SK-N-SH (cell line): ENCODE measurements around the gene SPAG6. TPM values are rescaled to one million over a fixed set of nuclear protein-coding genes. Genes with fewer than 3 reads are reported as not detected.
A peak's percentile ranks its signal among the peaks of the same experiment; 100 is the strongest.

ENCODE experiments used
- CTCF ChIA-PET: fragments of 300-600, 350-600 bp; formaldehyde crosslinking; extraction: SDS; loops from one replicate; lab custom pipeline; 2021; lab: Yijun Ruan, JAX
- POLR2A ChIA-PET: fragments of 350-600 bp; sonication (Branson Sonifier 250); formaldehyde crosslinking; extraction: SDS; loops from one replicate; lab custom pipeline; 2020; ENCODE audit warnings: antibody characterized with exemption, inconsistent platforms; lab: Yijun Ruan, JAX
- DNase-seq: peaks from one replicate; pipeline ENCODE4 v3.0.0; 2012
- H2AFZ ChIP-seq: fragments of 200-600 bp; sonication (generic); 2 replicates; pipeline ENCODE4 v1.8.1; 2016; ENCODE audit warnings: antibody characterized with exemption, mild to moderate bottlenecking, low read depth
- H3F3A ChIP-seq: fragments of 200-600 bp; sonication (generic); replicated peaks from 2 replicates; pipeline ENCODE3; 2016; ENCODE audit warnings: antibody characterized with exemption, mild to moderate bottlenecking; ENCODE audit not compliant: insufficient read depth
- H3K27ac ChIP-seq, 2 experiments: fragments of 200-500 bp in 1 of 2; fragments of 200-600 bp in 1 of 2; sonication (Bioruptor generic) in 1 of 2; sonication (generic), shearing (Covaris generic) in 1 of 2; 2 replicates each; pipeline versions ENCODE4 v1.5.1 to v1.6.1; 2014 to 2016; ENCODE audit warnings: low read depth in 2 of 2, inconsistent platforms in 1 of 2, low read length in 1 of 2, mild to moderate bottlenecking in 1 of 2, mixed read lengths in 1 of 2
- H3K27me3 ChIP-seq: fragments of 200-600 bp; sonication (generic), shearing (Covaris generic); 2 replicates; pipeline ENCODE4 v1.6.1; 2016; ENCODE audit warnings: mixed run types; ENCODE audit not compliant: insufficient read depth
- H3K36me3 ChIP-seq, 2 experiments: fragments of 200-500 bp in 1 of 2; fragments of 200-600 bp in 1 of 2; sonication (Bioruptor generic) in 1 of 2; sonication (generic) in 1 of 2; replicated peaks in 1 of 2; 2 replicates each; pipeline versions ENCODE3 to v1.5.1; 2014 to 2016; ENCODE audit warnings: low read length in 1 of 2, mild to moderate bottlenecking in 1 of 2; ENCODE audit not compliant: insufficient read depth in 2 of 2, control insufficient read depth in 1 of 2
- H3K4me1 ChIP-seq, 2 experiments: fragments of 200-500 bp in 1 of 2; fragments of 200-600 bp in 1 of 2; sonication (Bioruptor generic) in 1 of 2; sonication (generic), shearing (Covaris generic) in 1 of 2; 2 replicates each; pipeline versions ENCODE4 v1.5.1 to v1.6.1; 2014 to 2016; ENCODE audit warnings: low read depth in 1 of 2, low read length in 1 of 2, mixed run types in 1 of 2; ENCODE audit not compliant: insufficient read depth in 2 of 2, control insufficient read depth in 1 of 2
- H3K4me2 ChIP-seq: fragments of 200-600 bp; sonication (generic), shearing (Covaris generic); 2 replicates; pipeline ENCODE4 v1.6.1; 2017; ENCODE audit warnings: mixed run types
- H3K4me3 ChIP-seq, 2 experiments: fragments of 200-500 bp in 1 of 2; fragments of 200-600 bp in 1 of 2; sonication (Bioruptor generic) in 1 of 2; sonication (generic), shearing (Covaris generic) in 1 of 2; 2 replicates each; pipeline versions ENCODE4 v1.5.1 to v1.8.1; 2014 to 2016; ENCODE audit warnings: low read depth in 2 of 2, inconsistent platforms in 1 of 2, low read length in 1 of 2, mild to moderate bottlenecking in 1 of 2, mixed read lengths in 1 of 2, moderate library complexity in 1 of 2
- H3K79me2 ChIP-seq: fragments of 200-600 bp; sonication (generic); 2 replicates; pipeline ENCODE4 v1.8.1; 2017; ENCODE audit warnings: mild to moderate bottlenecking; ENCODE audit not compliant: insufficient read depth
- H3K9ac ChIP-seq: fragments of 200-600 bp; sonication (generic); 2 replicates; pipeline ENCODE4 v1.6.1; 2017; ENCODE audit warnings: mixed run types
- H3K9me2 ChIP-seq: fragments of 200-600 bp; sonication (generic); 2 replicates; pipeline ENCODE4 v1.6.1; 2017; ENCODE audit warnings: mixed run types
- H3K9me3 ChIP-seq: fragments of 200-600 bp; sonication (generic); 2 replicates; pipeline ENCODE4 v1.6.1; 2017; ENCODE audit warnings: mixed run types, mild to moderate bottlenecking, moderate library complexity
- H4K20me1 ChIP-seq: fragments of 200-600 bp; sonication (generic); 2 replicates; pipeline ENCODE4 v1.6.1; 2017; ENCODE audit warnings: mild to moderate bottlenecking, mixed run types; ENCODE audit not compliant: insufficient read depth
- CTCF ChIP-seq: fragments of 200-600 bp; sonication (generic); IDR thresholded peaks from 2 replicates; pipeline ENCODE4 v1.6.1; 2017; ENCODE audit warnings: antibody characterized with exemption, mild to moderate bottlenecking, moderate library complexity
- EZH2phosphoT487 ChIP-seq: fragments of 200-600 bp; sonication (generic); IDR thresholded peaks from 2 replicates; pipeline ENCODE4 v1.6.1; 2017; ENCODE audit warnings: low read depth, mixed run types, mild to moderate bottlenecking, antibody characterized with exemption, moderate library complexity, borderline replicate concordance
- FOSL2 ChIP-seq: IDR thresholded peaks from 2 replicates; pipeline ENCODE4 v1.4.0; 2012; ENCODE audit warnings: low read depth, mild to moderate bottlenecking, moderate library complexity, borderline replicate concordance
- FOXJ3 ChIP-seq: sonication (generic); formaldehyde crosslinking; IDR thresholded peaks from 2 replicates; pipeline ENCODE4 v1.5.1; 2020; ENCODE audit warnings: mild to moderate bottlenecking, missing genetic modification reagents
- IRF3 ChIP-seq: fragments of 150-350 bp; IDR thresholded peaks from 2 replicates; pipeline ENCODE4 v1.6.1; 2016; ENCODE audit warnings: mild to moderate bottlenecking, low read depth, low read length
- JUND ChIP-seq: IDR thresholded peaks from 2 replicates; pipeline ENCODE4 v1.4.0; 2012
- MAX ChIP-seq: IDR thresholded peaks from 2 replicates; pipeline ENCODE4 v1.4.0; 2012; ENCODE audit warnings: low read depth
- MEF2A ChIP-seq: IDR thresholded peaks from 2 replicates; pipeline ENCODE4 v1.4.0; 2012; ENCODE audit warnings: low read depth, borderline replicate concordance
- MXI1 ChIP-seq: IDR thresholded peaks from 2 replicates; pipeline ENCODE4 v1.6.1; 2012; ENCODE audit warnings: mild to moderate bottlenecking, low read depth, low read length, improper control_type of control experiment
- NRF1 ChIP-seq: IDR thresholded peaks from 2 replicates; pipeline ENCODE4 v1.6.1; 2012; ENCODE audit warnings: low read depth, mild to moderate bottlenecking, low read length
- PBX3 ChIP-seq: IDR thresholded peaks from 2 replicates; pipeline ENCODE4; 2012
- POLR2AphosphoS5 ChIP-seq: IDR thresholded peaks from 2 replicates; pipeline ENCODE4 v1.6.1; 2012; ENCODE audit warnings: low read depth, low read length
- RAD21 ChIP-seq: IDR thresholded peaks from 2 replicates; pipeline ENCODE4 v1.6.1; 2012; ENCODE audit warnings: mild to moderate bottlenecking, low read length
- RXRA ChIP-seq: IDR thresholded peaks from 2 replicates; pipeline ENCODE4 v1.4.0; 2012; ENCODE audit warnings: low read depth, mild to moderate bottlenecking, borderline replicate concordance
- SIN3A ChIP-seq: IDR thresholded peaks from 2 replicates; pipeline ENCODE4 v1.6.1; 2012; ENCODE audit warnings: low read depth, mild to moderate bottlenecking, low read length, moderate library complexity, borderline replicate concordance
- TEAD4 ChIP-seq: IDR thresholded peaks from 2 replicates; pipeline ENCODE4 v1.4.0; 2012; ENCODE audit warnings: mild to moderate bottlenecking, borderline replicate concordance; ENCODE audit not compliant: insufficient read depth
- YY1 ChIP-seq: IDR thresholded peaks from 2 replicates; pipeline ENCODE4 v1.4.0; 2012; ENCODE audit warnings: low read depth, mild to moderate bottlenecking
- WGBS: methylation state at CpG from one replicate; pipeline ENCODE4 v1.1.6; 2017; ENCODE audit warnings: low lambda C conversion rate; 5-methylcytosine and 5-hydroxymethylcytosine counted together
- polyA plus RNA-seq, 3 experiments: library from polyadenylated mRNA; depleted of rRNA; stranded (reverse); fragments of >200 nt; gene quantifications; 2 replicates each; pipeline ENCODE4 v1.2.3, GENCODE V29; 2012

Gene SPAG6
- polyA plus RNA-seq, 1 of the 3 experiments (the other 2 are of a cell fraction), result 0.77 TPM

- no peaks in the 10 kb centered on the region for H4K20me1 ChIP-seq
- ChIA-PET CTCF (interaction anchor here (0.6 to 1.7 kb wide), 3 partner anchors 10 to 624 kb away, joined by 3 to 4 read pairs (median 3); partner anchors contain the start of gene COMMD3), POLR2A (interaction anchor here (0.9 kb wide), 1 partner anchor 29 kb away, joined by 3 read pairs; the partner anchor contains the start of gene COMMD3)
- no peaks in the 10 kb centered on the region for H3F3A ChIP-seq
- TF ChIP-seq SIN3A, result no peak
- no peak for TF ChIP-seq TEAD4
- TF ChIP-seq EZH2phosphoT487, result peak; percentile 74; the same call in 1 of the 2 replicates
- H3K9me2 ChIP-seq, result no peaks in the 10 kb centered on the region
- H3K4me1 ChIP-seq, result peaks cover 0 to 12% of the 10 kb centered on the region in 2 experiments; a peak in 2 of 4 replicates
- no peak for DNase-seq
- no peaks in the 10 kb centered on the region for H3K36me3 ChIP-seq
- H3K9ac ChIP-seq, result no peak overlapping the region
- no peaks in the 10 kb centered on the region for H3K79me2 ChIP-seq
- peak overlapping the region; percentile 54; the same call in 1 of the 2 replicates for H3K4me2 ChIP-seq
- peaks cover 33% of the 10 kb centered on the region for H3K27me3 ChIP-seq
- H3K27ac ChIP-seq, result no peak overlapping the region
- peak overlapping the region; percentile 75; the same call in 1 of the 2 replicates for H2AFZ ChIP-seq
- no peaks in the 10 kb centered on the region for H3K9me3 ChIP-seq
- peak overlapping the region; percentile 43 to 51 for H3K4me3 ChIP-seq
- WGBS, result 22% methylated on average over 18 of the region's 26 CpGs
Observed at GRCh38 chr10:22344781-22345300, 455 bp upstream of the SPAG6 start.

GRCh38 chr10:22346096-22346661 is 883 bp downstream of the SPAG6 start:
- H2AFZ ChIP-seq, result no peak overlapping the region
- H3K9me2 ChIP-seq, result no peaks in the 10 kb centered on the region
- no peak overlapping the region for H3K9ac ChIP-seq
- no peak overlapping the region for H3K4me2 ChIP-seq
- no peaks in the 10 kb centered on the region for H3K79me2 ChIP-seq
- 81% methylated on average over 8 of the region's 8 CpGs for WGBS
- H3F3A ChIP-seq, result no peaks in the 10 kb centered on the region
- H4K20me1 ChIP-seq, result no peaks in the 10 kb centered on the region
- no peaks in the 10 kb centered on the region for H3K36me3 ChIP-seq
- no peak for TF ChIP-seq RXRA
- TF ChIP-seq FOSL2, result no peak
- no peak for TF ChIP-seq MEF2A
- TF ChIP-seq POLR2AphosphoS5, result no peak
- TF ChIP-seq NRF1, result no peak
- TF ChIP-seq RAD21, result no peak
- no peak for TF ChIP-seq FOXJ3
- ChIA-PET POLR2A (no interaction called here), CTCF (interaction anchor here (0.7 kb wide), 1 partner anchor 1223 kb away, joined by 3 read pairs; no protein-coding TSS in a partner anchor)
- no peaks in the 10 kb centered on the region for H3K9me3 ChIP-seq
- peaks cover 33% of the 10 kb centered on the region for H3K27me3 ChIP-seq
- H3K4me3 ChIP-seq, result no peak overlapping the region
- DNase-seq, result no peak
- H3K4me1 ChIP-seq, result peaks cover 0 to 10% of the 10 kb centered on the region in 2 experiments; a peak in 1 of 4 replicates
- H3K27ac ChIP-seq, result no peak overlapping the region

GRCh38 chr10:22349755-22350154 is 4.5 kb downstream of the SPAG6 start:
- H3K79me2 ChIP-seq, result no peaks in the 10 kb centered on the region
- DNase-seq, result no peak
- ChIA-PET POLR2A (interaction anchor here (0.6 kb wide), 1 partner anchor 834 kb away, joined by 3 read pairs; no protein-coding TSS in a partner anchor), CTCF (interaction anchor here (0.9 kb wide), 1 partner anchor 639 kb away, joined by 3 read pairs; no protein-coding TSS in a partner anchor)
- H3K9me2 ChIP-seq, result no peaks in the 10 kb centered on the region
- peaks cover 23% of the 10 kb centered on the region for H3K27me3 ChIP-seq
- no peaks in the 10 kb centered on the region for H3K36me3 ChIP-seq
- WGBS, result 97% methylated on average over 1 of the region's 1 CpG
- H3K4me3 ChIP-seq, result no peak overlapping the region
- H3K4me1 ChIP-seq, result peaks cover 0 to 7% of the 10 kb centered on the region in 2 experiments; a peak in 2 of 4 replicates
- H3K4me2 ChIP-seq, result no peak overlapping the region
- H3K9ac ChIP-seq, result no peak overlapping the region
- no peaks in the 10 kb centered on the region for H4K20me1 ChIP-seq
- H2AFZ ChIP-seq, result no peak overlapping the region
- H3F3A ChIP-seq, result no peaks in the 10 kb centered on the region
- H3K27ac ChIP-seq, result no peak overlapping the region
- no peaks in the 10 kb centered on the region for H3K9me3 ChIP-seq
- TF ChIP-seq JUND (no peak), YY1 (no peak), PBX3 (no peak), CTCF (no peak), MXI1 (no peak), MAX (no peak), NRF1 (no peak), MEF2A (no peak), IRF3 (no peak)
